ENCODE measurements around the gene GABRB2.

DNA sequence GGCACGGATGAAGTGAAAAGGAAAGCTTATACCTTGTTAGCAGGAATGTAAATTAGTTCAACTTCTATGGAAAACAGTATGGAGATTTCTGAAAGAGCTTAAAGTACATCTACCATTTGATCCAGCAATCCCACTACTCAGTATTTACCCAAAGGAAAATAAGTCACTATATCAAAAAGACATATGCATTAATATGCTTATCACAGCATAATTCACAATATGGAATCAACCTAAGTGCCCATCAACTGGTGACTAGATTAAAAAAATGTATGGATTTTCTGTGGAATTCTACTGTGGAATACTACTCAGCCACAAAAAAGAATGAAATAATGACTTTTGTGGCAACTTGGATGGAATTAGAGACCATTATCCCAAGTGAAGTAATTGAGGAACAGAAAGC, 279.6 kb downstream of the GABRB2 start:
- TF ChIP-seq TAF1 (conservative IDR thresholded peaks at IDR 0.05) (no peak), SP1 (IDR thresholded peaks at IDR 0.05) (no peak), YY1 (IDR thresholded peaks at IDR 0.05) (no peak)
- TF ChIP-seq, protein P1, sequence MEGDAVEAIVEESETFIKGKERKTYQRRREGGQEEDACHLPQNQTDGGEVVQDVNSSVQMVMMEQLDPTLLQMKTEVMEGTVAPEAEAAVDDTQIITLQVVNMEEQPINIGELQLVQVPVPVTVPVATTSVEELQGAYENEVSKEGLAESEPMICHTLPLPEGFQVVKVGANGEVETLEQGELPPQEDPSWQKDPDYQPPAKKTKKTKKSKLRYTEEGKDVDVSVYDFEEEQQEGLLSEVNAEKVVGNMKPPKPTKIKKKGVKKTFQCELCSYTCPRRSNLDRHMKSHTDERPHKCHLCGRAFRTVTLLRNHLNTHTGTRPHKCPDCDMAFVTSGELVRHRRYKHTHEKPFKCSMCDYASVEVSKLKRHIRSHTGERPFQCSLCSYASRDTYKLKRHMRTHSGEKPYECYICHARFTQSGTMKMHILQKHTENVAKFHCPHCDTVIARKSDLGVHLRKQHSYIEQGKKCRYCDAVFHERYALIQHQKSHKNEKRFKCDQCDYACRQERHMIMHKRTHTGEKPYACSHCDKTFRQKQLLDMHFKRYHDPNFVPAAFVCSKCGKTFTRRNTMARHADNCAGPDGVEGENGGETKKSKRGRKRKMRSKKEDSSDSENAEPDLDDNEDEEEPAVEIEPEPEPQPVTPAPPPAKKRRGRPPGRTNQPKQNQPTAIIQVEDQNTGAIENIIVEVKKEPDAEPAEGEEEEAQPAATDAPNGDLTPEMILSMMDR (IDR thresholded peaks at IDR 0.05; ENCODE audit: low read depth, low read length, missing input control) = no peak
- TF ChIP-seq, protein P2, sequence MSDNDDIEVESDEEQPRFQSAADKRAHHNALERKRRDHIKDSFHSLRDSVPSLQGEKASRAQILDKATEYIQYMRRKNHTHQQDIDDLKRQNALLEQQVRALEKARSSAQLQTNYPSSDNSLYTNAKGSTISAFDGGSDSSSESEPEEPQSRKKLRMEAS (IDR thresholded peaks at IDR 0.05) = no peak

Data from liver (tissue), 3 donors.